Memory B cell (primary cell): ENCODE data around the gene TECR.
"Not testable (repeated sequence)": the region's sequence is repeated elsewhere in the genome, so short reads cannot be mapped to it uniquely, and the experiment has no call there.

Experiments used
- ATAC-seq: fragments of 150-1000 bp; cut with Tn5 transposase; 2 replicates; pipeline ENCODE4 v1.10.0; 2021; ENCODE audit warnings: low read depth, mild to moderate bottlenecking, moderate library complexity
- DNase-seq, 2 donors: peaks; one replicate each; pipeline ENCODE4 v3.0.0; 2022; ENCODE audit warnings: low spot score in 2 of 2
- H3K27ac Mint-ChIP-seq: one replicate; pipeline ENCODE4 v1.8.0; 2022; ENCODE audit warnings: mild to moderate bottlenecking, moderate library complexity, mixed read lengths
- H3K27me3 Mint-ChIP-seq: one replicate; pipeline ENCODE4 v1.8.0; 2022; ENCODE audit warnings: mixed read lengths
- H3K36me3 Mint-ChIP-seq: one replicate; pipeline ENCODE4 v1.8.0; 2022; ENCODE audit warnings: mild to moderate bottlenecking, mixed read lengths
- H3K4me1 Mint-ChIP-seq: one replicate; pipeline ENCODE4 v1.8.0; 2022; ENCODE audit warnings: mixed read lengths
- H3K4me3 Mint-ChIP-seq: one replicate; pipeline ENCODE4 v1.8.0; 2022; ENCODE audit warnings: mild to moderate bottlenecking, moderate library complexity, mixed read lengths
- H3K9me3 Mint-ChIP-seq: one replicate; pipeline ENCODE4 v1.8.0; 2022; ENCODE audit warnings: mixed read lengths

Gene TECR

GRCh38 chr19:14567079-14567478 lies 37.7 kb downstream of the TECR start:
- no peak for DNase-seq
- no peaks in the 10 kb centered on the region for H3K9me3 Mint-ChIP-seq
- H3K27ac Mint-ChIP-seq, result peak overlapping the region; percentile 49
- H3K4me3 Mint-ChIP-seq, result no peak overlapping the region
- no peaks in the 10 kb centered on the region for H3K27me3 Mint-ChIP-seq
- no peak for ATAC-seq
- peaks cover 12% of the 10 kb centered on the region for H3K36me3 Mint-ChIP-seq
- peaks cover 17% of the 10 kb centered on the region for H3K4me1 Mint-ChIP-seq

- Mint-ChIP-seq H3K36me3 (peaks cover 8% of the 10 kb centered on the region), H3K27ac (peak overlapping the region; percentile 90), H3K27me3 (no peaks in the 10 kb centered on the region), H3K4me1 (peaks cover 30% of the 10 kb centered on the region), H3K9me3 (no peaks in the 10 kb centered on the region), H3K4me3 (peak overlapping the region; percentile 95)
- ATAC-seq (no peak), DNase-seq (no peak)
These were observed 41.6 kb downstream of the TECR start for GRCh38 chr19:14570864-14571527.

GRCh38 chr19:14571695-14572490 lies 42.5 kb downstream of the TECR start, which contains the start of gene NDUFB7:
NDUFB7 (minus strand) TSS chr19:14572066; CDS start chr19:14572000, 66 bp downstream.
- peak; percentile 85 to 88 for DNase-seq
- Mint-ChIP-seq H3K4me1 (peaks cover 33% of the 10 kb centered on the region), H3K27ac (peak within 1 kb of the TSS; percentile 90), H3K9me3 (no peaks in the 10 kb centered on the region), H3K36me3 (peaks cover 6% of the 10 kb centered on the region), H3K27me3 (no peaks in the 10 kb centered on the region), H3K4me3 (peak within 1 kb of the TSS; percentile 95)
- ATAC-seq, result peak; percentile 84

GRCh38 chr19:14575428-14575980 lies 46.1 kb downstream of the TECR start:
- no peak overlapping the region for H3K4me3 Mint-ChIP-seq
- peaks cover 1% of the 10 kb centered on the region for H3K36me3 Mint-ChIP-seq
- H3K4me1 Mint-ChIP-seq, result peaks cover 39% of the 10 kb centered on the region
- DNase-seq (no peak), ATAC-seq (no peak)
- no peaks in the 10 kb centered on the region for H3K27me3 Mint-ChIP-seq
- peak overlapping the region; percentile 62 for H3K27ac Mint-ChIP-seq
- no peaks in the 10 kb centered on the region for H3K9me3 Mint-ChIP-seq

- DNase-seq (no peak), ATAC-seq (no peak)
- Mint-ChIP-seq H3K27ac (peak overlapping the region; percentile 66), H3K4me3 (no peak overlapping the region), H3K36me3 (no peaks in the 10 kb centered on the region), H3K27me3 (no peaks in the 10 kb centered on the region), H3K4me1 (peaks cover 42% of the 10 kb centered on the region), H3K9me3 (no peaks in the 10 kb centered on the region)
These were observed 47.0 kb downstream of the TECR start for GRCh38 chr19:14576363-14576762.

GRCh38 chr19:14577264-14577663 lies 47.9 kb downstream of the TECR start:
- H3K4me1 Mint-ChIP-seq, result peaks cover 43% of the 10 kb centered on the region
- H3K4me3 Mint-ChIP-seq, result peak overlapping the region; percentile 38
- peak overlapping the region; percentile 66 for H3K27ac Mint-ChIP-seq
- peak; percentile 5 for ATAC-seq
- no peaks in the 10 kb centered on the region for H3K27me3 Mint-ChIP-seq
- no peaks in the 10 kb centered on the region for H3K9me3 Mint-ChIP-seq
- H3K36me3 Mint-ChIP-seq, result no peaks in the 10 kb centered on the region
- no peak for DNase-seq

- peak overlapping the region; percentile 60 for H3K4me3 Mint-ChIP-seq
- peak in 1 of 2 donors; percentile 14 for DNase-seq
- peak; percentile 21 for ATAC-seq
- no peaks in the 10 kb centered on the region for H3K9me3 Mint-ChIP-seq
- H3K27me3 Mint-ChIP-seq, result no peaks in the 10 kb centered on the region
- peak overlapping the region; percentile 66 for H3K27ac Mint-ChIP-seq
- peaks cover 46% of the 10 kb centered on the region for H3K4me1 Mint-ChIP-seq
- H3K36me3 Mint-ChIP-seq, result no peaks in the 10 kb centered on the region
These were observed 48.6 kb downstream of the TECR start for GRCh38 chr19:14577885-14578427.

- ATAC-seq (peak; percentile 35), DNase-seq (no peak)
- no peaks in the 10 kb centered on the region for H3K9me3 Mint-ChIP-seq
- peak overlapping the region; percentile 10 for H3K27ac Mint-ChIP-seq
- H3K4me3 Mint-ChIP-seq, result no peak overlapping the region
- H3K36me3 Mint-ChIP-seq, result no peaks in the 10 kb centered on the region
- H3K27me3 Mint-ChIP-seq, result no peaks in the 10 kb centered on the region
- peaks cover 40% of the 10 kb centered on the region for H3K4me1 Mint-ChIP-seq
These were observed 51.3 kb downstream of the TECR start for GRCh38 chr19:14580623-14581237.

GRCh38 chr19:14582894-14583340 lies 53.5 kb downstream of the TECR start, which contains the start of gene CLEC17A:
CLEC17A (plus strand) TSS chr19:14583084; CDS start chr19:14583161, 77 bp downstream.
- Mint-ChIP-seq H3K9me3 (no peaks in the 10 kb centered on the region), H3K4me1 (peaks cover 44% of the 10 kb centered on the region), H3K36me3 (peaks cover 11% of the 10 kb centered on the region), H3K27me3 (no peaks in the 10 kb centered on the region), H3K4me3 (peak within 1 kb of the TSS; percentile 99), H3K27ac (peak within 1 kb of the TSS; percentile 96)
- DNase-seq (peak; percentile 69 to 83), ATAC-seq (peak; percentile 94)

- not testable (repeated sequence) for ATAC-seq, DNase-seq, H3K9me3 Mint-ChIP-seq, H3K27me3 Mint-ChIP-seq
- Mint-ChIP-seq H3K4me1 (peaks cover 47% of the 10 kb centered on the region), H3K27ac (peak overlapping the region; percentile 96), H3K4me3 (peak overlapping the region; percentile 99), H3K36me3 (peaks cover 18% of the 10 kb centered on the region)
These were observed 55.0 kb downstream of the TECR start for GRCh38 chr19:14584372-14584771.

GRCh38 chr19:14585187-14585586 lies 55.8 kb downstream of the TECR start:
- not testable (repeated sequence) for DNase-seq, ATAC-seq, H3K27me3 Mint-ChIP-seq, H3K9me3 Mint-ChIP-seq
- peak overlapping the region; percentile 96 for H3K27ac Mint-ChIP-seq
- peaks cover 43% of the 10 kb centered on the region for H3K4me1 Mint-ChIP-seq
- peaks cover 18% of the 10 kb centered on the region for H3K36me3 Mint-ChIP-seq
- peak overlapping the region; percentile 99 for H3K4me3 Mint-ChIP-seq

- peak overlapping the region; percentile 22 for H3K27ac Mint-ChIP-seq
- H3K4me1 Mint-ChIP-seq, result peaks cover 42% of the 10 kb centered on the region
- ATAC-seq, DNase-seq, H3K27me3 Mint-ChIP-seq, H3K9me3 Mint-ChIP-seq, H3K4me3 Mint-ChIP-seq: not testable (repeated sequence)
- peaks cover 31% of the 10 kb centered on the region for H3K36me3 Mint-ChIP-seq
These were observed 60.0 kb downstream of the TECR start for GRCh38 chr19:14589433-14589832.

- Mint-ChIP-seq H3K27ac (peak overlapping the region; percentile 56), H3K4me3 (peak overlapping the region; percentile 2), H3K4me1 (peaks cover 30% of the 10 kb centered on the region), H3K9me3 (peaks cover 6% of the 10 kb centered on the region), H3K27me3 (no peaks in the 10 kb centered on the region), H3K36me3 (peaks cover 50% of the 10 kb centered on the region)
- ATAC-seq (no peak), DNase-seq (no peak)
These were observed 66.2 kb downstream of the TECR start for GRCh38 chr19:14595558-14595957.
